HUDEP-2 (cell line): ENCODE measurements around the gene CGB1.
"Not testable (repeated sequence)": the region's sequence is repeated elsewhere in the genome, so short reads cannot be mapped to it uniquely, and the experiment has no call there.

Experiments used
- DNase-seq, 76 experiments: peaks; one replicate each; lab custom pipeline; 2025; ENCODE audit not compliant: unreplicated experiment in 76 of 76; lab: John Stamatoyannopoulos, UW

CGB1 gene

GRCh38 chr19:49025088-49025487 is 11.6 kb downstream of the CGB1 start:
- DNase-seq: not testable (repeated sequence)

DNA sequence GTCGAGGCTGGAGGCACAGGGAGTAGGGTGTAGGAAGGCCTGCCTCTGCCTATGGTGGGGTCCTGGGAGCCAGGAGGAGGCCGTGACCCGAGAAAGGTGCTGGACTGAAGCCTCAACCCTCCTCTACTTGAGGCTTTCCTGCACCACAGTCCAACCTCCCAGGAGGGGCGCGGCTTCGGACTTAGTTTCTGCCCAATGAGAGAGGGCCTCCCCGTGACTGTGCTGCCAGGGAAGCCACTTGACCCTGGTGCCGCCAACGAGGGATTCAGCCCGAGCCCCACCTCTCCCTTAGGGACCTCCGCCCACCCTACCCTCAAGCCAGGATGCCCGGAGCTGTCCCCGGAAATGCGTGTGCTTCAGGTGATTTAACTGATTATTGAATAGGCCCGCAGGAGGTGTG is 12.5 kb downstream of the CGB1 start, which contains the start of gene CGB3:
Gene CGB3 (minus strand): TSS at position 101 of the 400 bp plus-strand sequence. CDS start 362 bp downstream, outside the sequence.
- DNase-seq: not testable (repeated sequence)

GRCh38 chr19:49022116-49022515 is 14.6 kb downstream of the CGB1 start:
- DNase-seq: no peak

DNA sequence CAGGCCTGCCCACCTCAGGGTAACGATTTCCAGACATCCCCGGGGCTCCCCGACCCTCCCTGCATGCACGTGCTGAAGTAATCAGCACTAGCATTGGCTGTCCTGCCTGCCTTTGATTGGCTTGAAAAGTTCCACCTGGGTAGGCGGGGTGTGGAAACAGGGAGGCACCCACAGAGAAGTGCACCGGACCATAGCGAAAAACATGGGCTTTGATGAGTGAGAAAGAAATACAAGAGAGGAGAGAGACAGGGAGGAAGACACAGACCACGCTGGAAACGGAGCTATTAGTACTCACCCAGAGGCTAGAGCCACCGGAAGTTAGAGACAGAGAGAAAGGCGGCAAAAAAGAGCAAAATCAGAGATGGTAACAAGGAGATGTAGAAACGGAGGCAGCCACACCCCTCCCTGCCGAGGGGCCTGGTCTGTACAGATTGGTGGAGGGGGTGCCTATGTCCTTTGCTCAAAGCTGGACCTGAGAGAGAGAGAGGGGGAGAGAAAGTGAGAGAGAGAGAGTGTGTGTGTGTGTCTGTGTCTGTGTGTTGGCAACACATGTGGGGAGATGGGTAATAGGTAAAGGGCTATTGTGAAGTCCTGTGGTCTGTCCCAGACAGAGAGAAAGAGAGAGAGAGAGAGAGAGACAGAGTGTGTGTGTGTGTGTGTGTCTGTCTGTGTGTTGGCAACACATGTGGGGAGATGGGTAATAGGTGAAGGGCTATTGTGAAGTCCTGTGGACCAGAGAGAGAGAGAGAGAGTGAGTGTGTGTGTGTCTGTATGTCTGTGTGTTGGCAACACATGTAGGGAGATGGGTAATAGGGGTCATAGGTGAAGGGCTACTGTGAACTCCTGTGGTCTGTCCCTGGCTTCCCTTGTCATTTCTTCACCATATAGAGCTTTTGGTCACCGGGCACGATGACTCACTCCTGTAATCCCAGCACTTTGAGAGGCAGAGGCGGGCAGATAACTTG is 15.5 kb downstream of the CGB1 start:
- DNase-seq: peak in 3 of 76 experiments; percentile 19 to 25 (median 25)

DNA sequence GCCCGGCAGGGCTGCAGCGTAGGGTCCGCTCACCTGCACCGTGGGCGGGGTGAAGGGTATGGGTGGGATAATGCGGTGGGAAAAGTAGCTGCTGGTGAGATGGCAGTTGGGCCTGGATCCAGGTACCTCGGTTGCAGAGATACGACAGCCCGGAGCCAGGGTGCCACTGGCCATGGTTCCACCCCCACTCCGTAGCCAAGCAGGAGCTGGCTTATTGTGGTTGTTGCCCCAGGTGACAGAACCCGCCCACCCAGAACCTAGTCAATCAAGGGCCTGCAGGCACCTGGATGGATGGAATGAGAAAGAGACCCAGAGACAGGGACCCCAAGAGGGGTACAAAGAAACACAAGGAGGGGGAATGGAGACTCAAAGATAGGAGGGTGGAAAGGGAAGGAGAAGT is 16.4 kb downstream of the CGB1 start:
- peak in 1 of 76 experiments; percentile 32 for DNase-seq

- DNase-seq: peak in 49 of 76 experiments; percentile 21 to 78 (median 58)
These were observed 17.3 kb downstream of the CGB1 start for GRCh38 chr19:49019242-49019932.

DNA sequence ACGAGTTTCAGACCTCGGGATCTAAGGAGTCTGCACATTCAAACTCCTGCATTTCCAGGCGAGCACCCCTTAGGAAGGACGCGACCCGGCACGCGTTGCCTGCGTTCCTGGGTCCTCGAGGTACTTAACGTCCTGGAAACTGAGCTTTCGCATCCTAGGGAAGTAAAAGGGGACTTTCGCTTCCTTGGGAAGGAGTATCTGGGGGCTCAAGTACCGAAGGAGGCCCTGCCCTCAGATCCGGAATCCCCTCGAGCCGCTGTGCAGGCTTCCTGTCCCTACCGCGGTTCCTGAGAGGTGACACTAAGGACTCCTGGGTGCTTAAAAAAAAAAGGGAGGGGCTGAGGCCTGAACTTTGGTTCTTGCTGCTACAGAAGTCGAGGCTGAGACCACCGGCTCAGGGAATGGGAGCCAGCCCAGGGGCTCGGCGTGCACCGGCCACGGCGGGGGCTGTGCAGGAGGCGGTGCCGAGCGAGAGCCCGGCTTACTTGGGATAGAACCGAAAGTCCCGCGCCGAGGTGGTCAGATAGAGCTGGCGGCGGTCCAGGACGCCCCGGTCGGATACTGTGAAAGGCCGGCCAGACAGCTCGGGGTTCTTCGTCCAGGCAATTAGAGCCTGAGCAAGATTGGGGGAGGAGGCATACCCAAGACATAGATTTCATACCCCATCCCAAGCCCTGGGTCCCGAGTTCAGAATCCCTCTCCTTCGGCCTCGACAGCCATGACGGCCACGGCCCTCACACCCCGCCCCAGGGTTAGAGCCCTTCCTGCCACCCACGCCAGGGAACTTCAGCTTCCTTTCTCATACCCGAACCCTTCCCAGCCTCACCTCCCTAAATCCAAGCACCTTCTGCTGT is 18.1 kb downstream of the CGB1 start:
- peak in 16 of 76 experiments; percentile 18 to 74 (median 42) for DNase-seq

DNA sequence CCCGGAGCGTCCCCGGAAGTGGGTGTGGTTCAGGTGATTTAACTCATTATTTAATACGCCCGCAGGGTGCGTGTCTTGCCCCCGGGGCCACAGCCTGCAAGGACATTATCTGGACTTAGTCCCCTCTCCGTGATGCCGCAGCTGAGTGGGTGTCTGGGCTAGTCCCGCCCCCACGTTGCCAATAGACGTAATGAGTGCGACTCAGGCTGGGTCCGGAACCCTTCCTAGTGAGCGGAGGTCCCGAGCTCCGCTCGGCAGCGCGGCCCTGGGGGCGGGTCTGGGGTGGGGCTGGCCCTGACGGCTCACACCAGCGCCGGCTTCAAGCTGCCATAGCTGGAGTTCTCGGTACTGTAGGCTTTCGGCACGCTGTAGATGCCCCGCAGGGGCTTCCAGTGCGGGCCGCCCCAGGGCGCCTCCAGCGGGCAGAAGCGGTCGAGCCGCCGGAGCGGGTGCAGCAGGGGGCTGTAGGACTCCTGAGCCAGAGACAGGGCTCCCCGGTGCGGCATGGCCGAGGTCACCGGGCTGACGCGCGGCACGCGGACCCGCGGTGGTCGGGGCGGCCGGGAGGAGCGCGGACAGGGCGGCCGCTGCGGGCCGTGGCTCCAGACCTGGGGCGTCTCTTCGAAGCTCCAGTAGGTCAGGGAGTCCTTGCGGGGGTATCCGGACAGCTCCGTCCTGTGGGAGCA is 18.9 kb downstream of the CGB1 start:
- peak in 65 of 76 experiments; percentile 22 to 85 (median 61) for DNase-seq

DNA sequence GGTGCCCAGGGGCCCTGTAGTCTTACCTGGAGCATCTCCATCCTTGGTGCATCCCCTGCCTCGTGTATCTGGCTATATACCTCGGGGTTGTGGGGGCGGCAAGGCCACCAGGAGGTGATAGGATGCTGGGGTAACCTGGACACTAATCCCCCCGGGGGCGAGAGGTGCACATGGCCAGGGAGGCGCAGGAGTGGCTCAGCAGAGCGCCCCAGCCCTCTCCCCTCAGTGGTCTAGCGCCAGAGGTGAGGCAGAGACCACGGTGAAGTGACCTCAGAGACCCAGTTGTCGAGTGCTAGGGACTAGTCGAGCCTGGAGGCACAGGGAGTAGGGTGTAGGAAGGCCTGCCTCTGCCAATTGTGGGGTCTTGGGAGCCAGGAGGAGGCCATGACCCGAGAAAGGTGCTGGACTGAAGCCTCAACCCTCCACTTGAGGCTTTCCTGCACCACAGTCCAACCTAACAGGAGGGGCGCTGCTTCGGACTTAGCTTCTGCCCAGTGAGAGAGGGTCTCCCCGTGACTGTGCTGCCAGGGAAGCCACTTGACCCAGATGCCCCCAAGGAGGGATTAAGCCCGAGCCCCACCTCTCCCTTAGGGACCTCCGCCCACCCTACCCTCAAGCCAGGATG is 19.5 kb downstream of the CGB1 start, which contains the start of gene LHB:
Gene LHB (minus strand): TSS at position 51 of the 625 bp plus-strand sequence. CDS start 10 bp downstream, at position 41.
- DNase-seq: no peak

- no peak for DNase-seq
These were observed 20.4 kb downstream of the CGB1 start for GRCh38 chr19:49016067-49016839.

- no peak for DNase-seq
These were observed 21.8 kb downstream of the CGB1 start for GRCh38 chr19:49014870-49015255.

- no peak for DNase-seq
These were observed 22.4 kb downstream of the CGB1 start for GRCh38 chr19:49014123-49014869.

GRCh38 chr19:49011194-49011593 is 25.5 kb downstream of the CGB1 start:
- DNase-seq: no peak

GRCh38 chr19:49010453-49010852 is 26.2 kb downstream of the CGB1 start:
- no peak for DNase-seq

- no peak for DNase-seq
These were observed 26.9 kb downstream of the CGB1 start for GRCh38 chr19:49009828-49010227.

DNA sequence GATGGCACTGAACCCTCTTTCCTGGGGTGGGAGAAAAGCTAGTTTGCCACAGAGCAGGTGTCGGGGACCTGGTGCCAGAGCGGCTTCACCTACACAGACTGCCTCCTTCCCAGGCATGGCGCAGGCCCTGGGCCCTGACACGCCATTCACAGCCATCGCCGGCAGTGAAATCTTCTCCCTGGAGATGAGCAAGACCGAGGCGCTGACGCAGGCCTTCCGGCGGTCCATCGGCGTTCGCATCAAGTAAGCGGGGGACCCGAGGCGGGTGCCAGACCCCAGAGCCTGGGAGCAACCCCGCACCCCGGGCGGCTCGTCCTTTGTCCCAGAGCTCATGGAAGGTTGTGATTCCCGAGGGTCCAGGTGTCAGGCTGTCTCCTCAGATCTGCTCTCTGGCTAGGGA is 29.8 kb downstream of the CGB1 start:
- no peak for DNase-seq

DNA sequence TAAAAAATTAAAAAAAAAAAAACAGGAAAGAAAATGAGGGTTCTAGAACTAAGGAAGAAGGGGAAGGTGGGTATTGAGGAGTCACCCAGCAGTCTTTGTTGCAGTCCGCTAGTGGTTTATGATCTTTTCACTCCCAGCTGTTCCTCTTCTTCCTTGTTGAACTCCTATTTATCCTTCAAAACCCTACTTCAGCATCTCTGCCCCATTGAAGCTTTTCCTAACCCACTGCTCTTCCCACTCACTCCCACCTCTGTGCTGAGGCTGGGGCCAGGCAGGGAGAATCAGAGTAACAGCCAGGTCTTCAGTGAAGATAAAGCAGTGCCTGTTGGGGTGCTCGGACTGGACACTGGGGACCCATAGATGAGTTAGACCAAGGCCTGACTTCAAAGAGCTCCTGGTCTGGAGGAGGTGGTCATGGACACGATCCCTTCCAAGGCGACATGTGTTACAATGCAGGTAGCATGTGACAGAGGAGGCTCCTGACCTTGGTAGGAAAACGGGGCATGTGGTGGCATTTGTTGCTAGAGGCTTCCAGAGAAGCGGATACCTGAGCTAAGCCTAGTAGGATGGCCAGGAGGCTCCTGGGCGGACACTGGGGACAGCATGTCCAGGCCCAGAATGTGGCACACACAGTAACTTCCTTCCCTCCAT is 31.6 kb downstream of the CGB1 start:
- no peak for DNase-seq
